ENCODE measurements around the gene PAX3.

- TF ChIP-seq CTCF (IDR thresholded peaks at IDR 0.05) (no peak), EP300 (IDR thresholded peaks at IDR 0.05) (no peak)
Observed at GRCh38 chr2:222232372-222232771, 66.4 kb downstream of the PAX3 start.
